Measurements from ENCODE around the gene PLEKHM2.

The PLEKHM2 gene

DNA sequence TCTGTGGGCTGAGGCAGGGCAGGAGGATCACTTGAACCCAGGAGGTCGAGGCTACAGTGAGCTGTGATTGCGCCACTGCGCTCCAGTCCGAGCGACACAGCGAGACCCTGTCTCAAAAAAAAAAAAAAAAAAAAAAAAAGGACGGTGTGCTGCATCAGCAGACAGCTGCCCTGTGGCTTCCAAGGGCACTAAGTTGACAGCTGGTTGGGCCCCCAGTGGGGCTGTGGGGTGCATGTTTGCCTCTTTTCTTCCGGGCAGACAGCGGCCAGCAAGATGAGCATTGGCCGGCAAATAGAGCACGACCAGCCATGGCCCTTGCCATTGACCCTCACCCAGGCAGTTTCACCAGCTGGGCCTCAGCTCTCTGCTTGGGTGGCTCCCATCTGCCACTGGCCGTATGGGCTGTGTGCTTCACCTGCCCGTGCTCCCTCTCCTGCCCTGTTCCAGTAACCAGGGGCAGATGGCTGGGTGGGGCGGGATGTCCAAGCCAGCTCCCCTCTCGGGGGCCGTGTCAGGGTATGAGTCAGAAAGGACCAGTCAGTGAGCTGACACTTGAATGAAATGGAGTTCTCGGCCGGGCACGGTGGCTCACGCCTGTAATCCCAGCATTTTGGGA lies 39.6 kb downstream of the PLEKHM2 start:
- no peak for DNase-seq (ENCODE audit: low read depth in 2 of 2)
- TF ChIP-seq, protein P1, sequence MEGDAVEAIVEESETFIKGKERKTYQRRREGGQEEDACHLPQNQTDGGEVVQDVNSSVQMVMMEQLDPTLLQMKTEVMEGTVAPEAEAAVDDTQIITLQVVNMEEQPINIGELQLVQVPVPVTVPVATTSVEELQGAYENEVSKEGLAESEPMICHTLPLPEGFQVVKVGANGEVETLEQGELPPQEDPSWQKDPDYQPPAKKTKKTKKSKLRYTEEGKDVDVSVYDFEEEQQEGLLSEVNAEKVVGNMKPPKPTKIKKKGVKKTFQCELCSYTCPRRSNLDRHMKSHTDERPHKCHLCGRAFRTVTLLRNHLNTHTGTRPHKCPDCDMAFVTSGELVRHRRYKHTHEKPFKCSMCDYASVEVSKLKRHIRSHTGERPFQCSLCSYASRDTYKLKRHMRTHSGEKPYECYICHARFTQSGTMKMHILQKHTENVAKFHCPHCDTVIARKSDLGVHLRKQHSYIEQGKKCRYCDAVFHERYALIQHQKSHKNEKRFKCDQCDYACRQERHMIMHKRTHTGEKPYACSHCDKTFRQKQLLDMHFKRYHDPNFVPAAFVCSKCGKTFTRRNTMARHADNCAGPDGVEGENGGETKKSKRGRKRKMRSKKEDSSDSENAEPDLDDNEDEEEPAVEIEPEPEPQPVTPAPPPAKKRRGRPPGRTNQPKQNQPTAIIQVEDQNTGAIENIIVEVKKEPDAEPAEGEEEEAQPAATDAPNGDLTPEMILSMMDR (IDR thresholded peaks at IDR 0.05; ENCODE audit: low read depth, low read length), result no peak
- H3K4me3 ChIP-seq (replicated peaks in 1 of 2; ENCODE audit: low read depth in 2 of 2, low read length in 2 of 2), result no peak overlapping the region

DNA sequence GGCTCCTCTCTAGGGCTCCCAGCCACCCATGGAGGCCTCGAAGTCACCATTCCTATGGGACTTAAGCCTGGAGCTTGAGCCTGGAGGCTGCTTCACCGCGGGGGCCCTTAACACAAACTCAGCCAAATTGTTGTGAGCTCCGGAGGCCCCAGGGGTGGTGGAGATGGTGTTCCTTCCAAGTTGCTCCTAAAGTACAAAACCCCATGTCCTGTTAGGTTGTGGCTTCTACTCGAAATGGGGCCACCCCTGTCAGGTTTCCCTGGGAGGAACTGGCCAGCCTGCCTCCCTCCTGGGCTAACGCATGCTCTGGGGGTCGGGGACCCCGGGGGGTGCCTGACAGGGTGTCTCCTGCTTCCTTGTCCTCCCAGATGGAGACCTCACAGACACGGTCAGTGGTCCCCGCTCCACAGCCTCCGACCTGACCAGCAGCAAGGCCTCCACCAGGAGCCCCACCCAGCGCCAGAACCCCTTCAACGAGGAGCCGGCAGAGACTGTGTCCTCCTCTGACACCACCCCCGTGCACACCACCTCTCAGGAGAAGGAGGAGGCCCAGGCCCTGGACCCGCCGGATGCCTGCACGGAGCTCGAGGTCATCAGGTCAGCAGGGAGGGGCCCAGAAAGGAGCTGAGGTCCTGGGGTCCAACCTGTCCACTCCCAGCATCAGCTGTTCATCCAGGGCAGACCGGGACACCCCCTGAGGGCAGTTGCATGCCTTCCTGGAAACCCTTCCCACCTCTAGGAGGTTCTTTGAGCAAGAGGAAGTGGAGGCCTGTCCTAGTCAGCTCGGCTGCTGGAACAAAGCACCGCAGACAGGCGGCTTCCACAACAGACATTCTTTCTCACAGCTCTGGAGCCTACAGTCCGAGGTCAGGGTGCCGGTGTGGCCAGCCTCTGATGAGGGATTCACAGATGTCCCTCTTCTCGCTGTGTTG lies 41.1 kb downstream of the PLEKHM2 start:
- TF ChIP-seq, protein P1 (IDR thresholded peaks at IDR 0.05; ENCODE audit: low read depth, low read length), result no peak
- DNase-seq (ENCODE audit: low read depth in 2 of 2), result peak in 1 of 2 donors; percentile 31
- H3K4me3 ChIP-seq (replicated peaks in 1 of 2; ENCODE audit: low read depth in 2 of 2, low read length in 2 of 2), result no peak overlapping the region

DNA sequence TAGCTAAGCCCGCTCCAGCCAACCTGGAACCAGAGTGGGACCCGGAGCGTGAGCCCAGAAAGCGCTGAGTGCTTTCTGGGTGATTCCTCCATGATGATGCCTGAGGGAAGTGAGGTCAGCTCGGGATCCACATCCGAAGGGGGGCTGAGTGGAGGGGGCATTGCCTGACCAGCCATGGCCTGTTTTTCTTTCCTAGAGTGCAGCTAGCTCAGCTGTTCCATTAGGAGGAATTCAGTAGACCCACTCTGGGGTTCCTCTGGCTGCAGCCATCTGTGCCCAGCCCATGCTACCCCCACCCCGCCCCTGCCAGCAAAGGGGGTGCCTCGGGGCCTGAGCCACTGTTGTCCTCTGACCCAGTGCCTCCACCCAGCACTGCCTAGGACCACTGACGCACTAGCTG lies 42.4 kb downstream of the PLEKHM2 start:
- H3K4me3 ChIP-seq (replicated peaks in 1 of 2; ENCODE audit: low read depth in 2 of 2, low read length in 2 of 2), result no peak overlapping the region
- DNase-seq (ENCODE audit: low read depth in 2 of 2), result no peak
- TF ChIP-seq, protein P1 (IDR thresholded peaks at IDR 0.05; ENCODE audit: low read depth, low read length), result no peak

DNA sequence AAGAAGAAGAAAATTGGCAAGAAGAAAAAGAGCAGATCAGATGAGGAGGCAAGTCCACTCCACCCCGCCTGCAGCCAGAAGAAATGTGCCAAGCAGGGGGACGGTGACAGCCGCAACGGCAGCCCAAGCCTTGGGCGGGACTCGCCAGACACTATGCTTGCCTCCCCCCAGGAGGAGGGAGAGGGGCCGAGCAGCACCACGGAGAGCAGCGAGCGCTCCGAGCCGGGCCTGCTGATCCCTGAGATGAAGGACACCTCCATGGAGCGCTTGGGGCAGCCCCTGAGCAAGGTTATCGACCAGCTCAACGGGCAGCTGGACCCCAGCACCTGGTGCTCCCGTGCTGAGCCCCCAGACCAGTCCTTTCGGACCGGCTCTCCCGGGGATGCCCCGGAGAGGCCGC lies 42.9 kb downstream of the PLEKHM2 start:
- H3K4me3 ChIP-seq (replicated peaks in 1 of 2; ENCODE audit: low read depth in 2 of 2, low read length in 2 of 2), result no peak overlapping the region
- DNase-seq (ENCODE audit: low read depth in 2 of 2), result no peak
- TF ChIP-seq, protein P1 (IDR thresholded peaks at IDR 0.05; ENCODE audit: low read depth, low read length), result no peak

DNA sequence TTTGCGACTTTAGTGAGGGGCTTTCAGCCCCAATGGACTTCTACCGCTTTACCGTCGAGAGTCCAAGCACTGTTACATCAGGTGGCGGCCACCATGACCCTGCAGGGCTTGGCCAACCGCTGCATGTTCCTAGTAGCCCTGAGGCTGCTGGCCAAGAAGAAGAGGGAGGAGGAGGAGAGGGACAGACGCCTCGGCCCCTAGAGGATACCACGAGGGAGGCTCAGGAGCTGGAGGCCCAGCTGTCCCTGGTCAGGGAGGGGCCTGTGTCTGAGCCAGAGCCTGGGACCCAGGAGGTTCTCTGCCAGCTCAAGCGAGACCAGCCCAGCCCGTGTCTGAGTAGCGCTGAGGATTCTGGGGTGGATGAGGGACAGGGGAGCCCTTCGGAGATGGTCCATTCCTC lies 43.3 kb downstream of the PLEKHM2 start:
- no peak for DNase-seq (ENCODE audit: low read depth in 2 of 2)
- TF ChIP-seq, protein P1 (IDR thresholded peaks at IDR 0.05; ENCODE audit: low read depth, low read length), result no peak
- no peak overlapping the region for H3K4me3 ChIP-seq (replicated peaks in 1 of 2; ENCODE audit: low read depth in 2 of 2, low read length in 2 of 2)

DNA sequence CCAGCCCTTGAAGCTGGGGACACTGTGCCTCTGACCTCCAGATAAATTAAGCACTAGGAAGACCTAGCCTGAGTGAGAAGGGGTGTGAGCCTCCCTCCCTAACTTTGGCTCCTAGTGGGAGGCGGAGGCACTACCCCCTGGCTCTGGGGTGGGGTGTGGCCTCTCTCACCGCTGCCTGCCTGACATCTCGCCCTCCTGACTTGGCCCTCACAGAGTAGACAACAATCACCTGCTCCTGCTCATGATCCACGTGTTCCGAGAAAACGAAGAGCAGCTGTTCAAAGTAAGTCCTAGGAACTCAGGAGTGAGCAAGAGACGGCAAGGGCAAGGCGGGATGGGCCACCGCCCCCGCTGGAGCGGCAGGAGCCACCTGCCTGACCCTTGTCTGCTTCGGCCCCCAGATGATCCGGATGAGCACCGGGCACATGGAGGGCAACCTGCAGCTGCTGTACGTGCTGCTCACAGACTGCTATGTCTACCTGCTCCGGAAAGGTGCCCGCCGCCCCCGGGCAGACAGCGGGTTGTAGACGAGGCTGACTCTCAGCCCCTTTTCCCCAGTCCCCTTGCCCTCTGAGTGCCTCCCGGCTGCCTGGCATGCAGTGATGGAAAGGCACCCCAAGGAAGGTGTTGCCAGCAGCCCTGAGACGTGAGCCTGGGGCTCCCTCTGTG lies 43.9 kb downstream of the PLEKHM2 start:
- TF ChIP-seq, protein P1 (IDR thresholded peaks at IDR 0.05; ENCODE audit: low read depth, low read length), result no peak
- no peak for DNase-seq (ENCODE audit: low read depth in 2 of 2)
- H3K4me3 ChIP-seq (replicated peaks in 1 of 2; ENCODE audit: low read depth in 2 of 2, low read length in 2 of 2), result no peak overlapping the region
